ENCODE results near the gene ALAD. TPM values are rescaled to one million over a fixed set of nuclear protein-coding genes. Genes with fewer than 3 reads are reported as not detected.

The ALAD gene
- total and polyA plus RNA-seq, 9 of the 15 experiments (the other 6 are each of a cell fraction or from before 2014, with no cell fraction given), result 1.3 to 12.7 (median 6.8) TPM

GRCh38 chr9:113425072-113425471 is 24.0 kb upstream of the ALAD start:
- POLR2A ChIA-PET, result interaction anchor here (2.0 kb wide), 1 partner anchor 13 kb away, joined by 5 read pairs; no protein-coding TSS in a partner anchor
- no peak overlapping the region for H3K4me3 ChIP-seq
- WGBS (ENCODE audit: insufficient coverage, low coverage, missing lambda C conversion rate), result 0% methylated on average over 2 of the region's 2 CpGs
- no peaks in the 10 kb centered on the region for H3K9me3 ChIP-seq (replicated peaks; ENCODE audit: control insufficient read depth, insufficient read depth, low read depth, low read length)
- no peaks in the 10 kb centered on the region for H4K20me1 ChIP-seq (replicated peaks; ENCODE audit: control insufficient read depth, insufficient read depth, low read length)
- FAIRE-seq (no peak), DNase-seq (ENCODE audit: extremely low read depth in 1 of 4, low spot score in 3 of 4) (no peak), ATAC-seq (no peak)
- no peak overlapping the region for H3K4me2 ChIP-seq (ENCODE audit: insufficient read depth, low read length)
- no peak overlapping the region for H3K27ac ChIP-seq (ENCODE audit: extremely low read depth, low read depth, low read length)
- H3K79me2 ChIP-seq (ENCODE audit: control insufficient read depth, insufficient read depth, low read length), result no peaks in the 10 kb centered on the region
- no peaks in the 10 kb centered on the region for H3K36me3 ChIP-seq (ENCODE audit: control insufficient read depth, insufficient read depth, low read length)
- no peaks in the 10 kb centered on the region for H3K9me1 ChIP-seq (ENCODE audit: control insufficient read depth, insufficient read depth, low read length)
- no peak for TF ChIP-seq ZNF717 (CRISPR knock-in tag; IDR thresholded peaks at IDR 0.05)
- TF ChIP-seq CREB3 (tag; conservative IDR thresholded peaks at IDR 0.05; ENCODE audit: low read depth), result no peak
- TF ChIP-seq EP300 (IDR thresholded peaks at IDR 0.05; ENCODE audit: low read length), result no peak
- no peak for TF ChIP-seq ZNF140 (CRISPR knock-in tag; IDR thresholded peaks at IDR 0.05)
- no peak for TF ChIP-seq STAT6 (CRISPR knock-in tag; IDR thresholded peaks at IDR 0.05)
- TF ChIP-seq ZNF75A (CRISPR knock-in tag; IDR thresholded peaks at IDR 0.05), result no peak
- no peak for TF ChIP-seq MAFK (IDR thresholded peaks at IDR 0.05; ENCODE audit: low read length)
- no peak for TF ChIP-seq C11orf30 (IDR thresholded peaks at IDR 0.05; ENCODE audit: low read depth)
- TF ChIP-seq THRB (CRISPR knock-in tag; conservative IDR thresholded peaks at IDR 0.05), result no peak
- TF ChIP-seq ZNF224 (CRISPR knock-in tag; IDR thresholded peaks at IDR 0.05), result no peak
- TF ChIP-seq MXD1 (CRISPR knock-in tag; IDR thresholded peaks at IDR 0.05; ENCODE audit: borderline replicate concordance, poor library complexity, severe bottlenecking), result no peak
- TF ChIP-seq ATF3 (IDR thresholded peaks at IDR 0.05), result no peak
- TF ChIP-seq ATF3 (CRISPR knock-in tag; conservative IDR thresholded peaks at IDR 0.05), result no peak
- no peak for TF ChIP-seq NR2C2 (CRISPR knock-in tag; IDR thresholded peaks at IDR 0.05)
- no peak for TF ChIP-seq NR2C2 (tag; IDR thresholded peaks at IDR 0.05)
- no peak overlapping the region for H2AFZ ChIP-seq (ENCODE audit: low read depth, low read length)
- BruUV-seq (replicated peaks), result no TSS peak
- in situ Hi-C loops (cut with MboI) (no loop called here), intact Hi-C loops (cut with micrococcal nuclease) (no loop called here)
- no peaks in the 10 kb centered on the region for H3K4me1 ChIP-seq (replicated peaks in 1 of 2; ENCODE audit: control insufficient read depth in 2 of 2, insufficient read depth in 2 of 2, low read length in 2 of 2)
- peaks cover 10 to 13% of the 10 kb centered on the region in 2 experiments; a peak in 3 of 5 replicates for H3K27me3 ChIP-seq (ENCODE audit: control insufficient read depth in 2 of 2, insufficient read depth in 2 of 2, low read length in 2 of 2)
- H3K9ac ChIP-seq (ENCODE audit: insufficient read depth in 1 of 2, low read depth in 2 of 2, low read length in 2 of 2), result no peak overlapping the region; a peak in 1 of 4 replicates
- CTCF ChIA-PET (ENCODE audit: low intra/inter-chr PET ratio), result no interaction called here
